HEK293T (cell line): ENCODE measurements around the gene MMP3.

Experiments
- CTCF ChIA-PET: fragments of 350-600 bp; formaldehyde crosslinking; extraction: SDS; loops from one replicate; lab custom pipeline; 2021; ENCODE audit warnings: antibody characterized with exemption, inconsistent platforms; lab: Yijun Ruan, JAX
- POLR2A ChIA-PET: fragments of 350-600 bp; formaldehyde crosslinking; extraction: SDS; loops from one replicate; lab custom pipeline; 2020; ENCODE audit warnings: antibody characterized with exemption, inconsistent platforms; lab: Yijun Ruan, JAX
- DNase-seq: peaks from one replicate; pipeline ENCODE4 v3.0.0; 2012; ENCODE audit warnings: mixed read lengths; ENCODE audit errors: extremely low spot score
- ARNT ChIP-seq: fragments of 450-650 bp; IDR thresholded peaks from 2 replicates; pipeline ENCODE4 v1.6.1; 2017; ENCODE audit warnings: mild to moderate bottlenecking
- BHLHE40 ChIP-seq: fragments of 450-650 bp; IDR thresholded peaks from 2 replicates; pipeline ENCODE4 v1.6.1; 2016; ENCODE audit warnings: mild to moderate bottlenecking, moderate library complexity, borderline replicate concordance
- CTBP1 ChIP-seq: fragments of 450-650 bp; IDR thresholded peaks from 2 replicates; pipeline ENCODE4 v1.6.1; 2016; ENCODE audit warnings: borderline replicate concordance
- ELF4 ChIP-seq: fragments of 450-650 bp; IDR thresholded peaks from 2 replicates; pipeline ENCODE4 v1.6.1; 2017; ENCODE audit warnings: antibody characterized with exemption
- FOXA1 ChIP-seq: fragments of 450-650 bp; IDR thresholded peaks from 2 replicates; pipeline ENCODE4 v1.6.1; 2016; ENCODE audit warnings: mild to moderate bottlenecking
- FOXK2 ChIP-seq: fragments of 450-650 bp; IDR thresholded peaks from 2 replicates; pipeline ENCODE4 v1.6.1; 2016; ENCODE audit warnings: mild to moderate bottlenecking
- FOXM1 ChIP-seq: fragments of 450-650 bp; IDR thresholded peaks from 2 replicates; pipeline ENCODE4 v1.6.1; 2017; ENCODE audit warnings: mild to moderate bottlenecking, borderline replicate concordance
- HDGF ChIP-seq: fragments of 450-650 bp; IDR thresholded peaks from 2 replicates; pipeline ENCODE4 v1.6.1; 2017; ENCODE audit warnings: antibody characterized with exemption, borderline replicate concordance
- L3MBTL2 ChIP-seq: fragments of 450-650 bp; conservative IDR thresholded peaks from 2 replicates; pipeline ENCODE4 v1.6.1; 2016; ENCODE audit warnings: mild to moderate bottlenecking
- LEF1 ChIP-seq: fragments of 450-650 bp; IDR thresholded peaks from 2 replicates; pipeline ENCODE4 v1.6.1; 2017; ENCODE audit warnings: mild to moderate bottlenecking, borderline replicate concordance
- NFRKB ChIP-seq: fragments of 450-650 bp; IDR thresholded peaks from 2 replicates; pipeline ENCODE4 v1.6.1; 2016; ENCODE audit warnings: mild to moderate bottlenecking, moderate library complexity
- SP1 ChIP-seq: fragments of 450-650 bp; IDR thresholded peaks from 2 replicates; pipeline ENCODE4 v1.6.1; 2017
- SUZ12 ChIP-seq: fragments of 450-650 bp; IDR thresholded peaks from 2 replicates; pipeline ENCODE4 v1.6.1; 2016; ENCODE audit warnings: mild to moderate bottlenecking
- TARDBP ChIP-seq: fragments of 450-650 bp; IDR thresholded peaks from 2 replicates; pipeline ENCODE4 v1.6.1; 2016
- ZNF384 ChIP-seq: fragments of 450-650 bp; IDR thresholded peaks from 2 replicates; pipeline ENCODE4 v1.6.1; 2016
- TF ChIP-seq, protein P1 (sequence below): fragments of 450-650 bp; IDR thresholded peaks from 2 replicates; pipeline ENCODE4 v1.6.1; 2016

The MMP3 gene

DNA sequence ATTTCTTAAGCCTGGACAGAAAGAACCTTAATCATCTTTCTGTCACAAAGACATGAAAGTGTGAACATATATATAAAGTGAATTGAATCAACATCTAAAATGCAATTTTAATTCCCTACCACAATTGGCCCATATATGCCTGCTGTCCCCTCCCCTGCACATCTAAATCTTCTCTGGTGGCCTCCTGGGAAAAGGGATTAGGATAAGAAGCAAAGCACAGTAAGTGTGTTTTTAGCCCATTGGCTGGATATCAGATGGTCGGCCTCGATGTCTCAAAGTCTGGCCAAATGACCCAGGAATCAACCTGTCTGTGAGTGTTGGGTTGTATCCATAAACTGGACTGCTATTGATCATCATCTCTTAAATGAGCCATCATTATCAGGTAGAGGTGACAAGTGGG lies 5.8 kb downstream of the MMP3 start:
- DNase-seq: no peak
- ChIA-PET CTCF (no interaction called here), POLR2A (no interaction called here)
- TF ChIP-seq CTBP1 (no peak), BHLHE40 (no peak), HDGF (no peak), L3MBTL2 (no peak), SUZ12 (no peak), NFRKB (no peak), ARNT (no peak), FOXA1 (no peak), LEF1 (no peak), FOXK2 (no peak), ZNF384 (no peak), ELF4 (no peak), SP1 (no peak), TARDBP (no peak), FOXM1 (no peak)
- TF ChIP-seq, protein P1, sequence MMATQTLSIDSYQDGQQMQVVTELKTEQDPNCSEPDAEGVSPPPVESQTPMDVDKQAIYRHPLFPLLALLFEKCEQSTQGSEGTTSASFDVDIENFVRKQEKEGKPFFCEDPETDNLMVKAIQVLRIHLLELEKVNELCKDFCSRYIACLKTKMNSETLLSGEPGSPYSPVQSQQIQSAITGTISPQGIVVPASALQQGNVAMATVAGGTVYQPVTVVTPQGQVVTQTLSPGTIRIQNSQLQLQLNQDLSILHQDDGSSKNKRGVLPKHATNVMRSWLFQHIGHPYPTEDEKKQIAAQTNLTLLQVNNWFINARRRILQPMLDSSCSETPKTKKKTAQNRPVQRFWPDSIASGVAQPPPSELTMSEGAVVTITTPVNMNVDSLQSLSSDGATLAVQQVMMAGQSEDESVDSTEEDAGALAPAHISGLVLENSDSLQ: no peak

DNA sequence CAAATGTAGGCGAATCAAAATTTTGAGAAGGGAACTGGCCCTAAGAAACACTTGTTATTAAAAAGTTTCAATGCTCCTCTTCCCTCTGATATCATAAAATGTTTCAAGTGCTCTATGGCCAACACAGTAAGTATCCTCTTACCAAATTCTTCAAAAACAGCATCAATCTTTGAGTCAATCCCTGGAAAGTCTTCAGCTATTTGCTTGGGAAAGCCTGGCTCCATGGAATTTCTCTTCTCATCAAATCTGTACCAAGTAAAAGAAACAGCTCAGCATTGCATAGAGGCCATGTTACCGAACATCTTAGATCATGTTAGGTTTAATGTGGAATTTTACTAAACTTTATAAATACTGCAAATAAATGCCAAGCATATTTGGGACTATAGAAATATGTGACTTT lies 6.3 kb downstream of the MMP3 start:
- no peak for DNase-seq
- TF ChIP-seq ZNF384 (no peak), TARDBP (no peak), ELF4 (no peak), NFRKB (no peak), L3MBTL2 (no peak), SP1 (no peak), FOXM1 (no peak), ARNT (no peak), HDGF (no peak), FOXK2 (no peak), FOXA1 (no peak), CTBP1 (no peak), SUZ12 (no peak), LEF1 (no peak), BHLHE40 (no peak)
- TF ChIP-seq, protein P1: no peak
- ChIA-PET CTCF (no interaction called here), POLR2A (no interaction called here)

DNA sequence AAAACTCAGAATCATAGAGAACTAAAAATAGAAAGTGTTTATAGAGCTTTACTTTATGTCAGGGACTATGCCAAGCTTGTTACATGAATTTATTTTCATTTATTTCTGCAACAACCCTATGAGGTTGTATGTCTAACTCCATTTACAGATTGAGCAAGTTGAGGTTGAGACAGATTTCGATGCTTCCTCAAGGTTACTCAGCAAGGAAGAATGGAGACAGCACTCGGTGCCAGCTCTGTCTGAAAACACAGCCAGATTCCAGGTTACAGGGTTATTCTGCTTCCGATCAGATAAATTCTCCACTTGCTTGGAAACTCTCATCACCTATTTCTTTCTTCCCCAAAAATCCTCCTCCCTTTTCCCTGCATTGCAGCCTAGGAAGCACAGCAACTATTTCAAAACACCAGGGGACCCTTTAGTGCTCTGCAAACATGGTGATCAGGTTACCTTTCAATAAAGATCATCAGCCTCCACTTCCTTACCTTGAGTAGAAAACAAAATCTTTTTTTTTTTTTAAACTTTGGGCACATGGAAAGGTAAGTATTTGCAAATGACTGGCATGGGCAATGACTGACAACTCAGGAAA lies 7.0 kb downstream of the MMP3 start:
- ChIA-PET POLR2A (no interaction called here), CTCF (no interaction called here)
- no peak for TF ChIP-seq HDGF
- TF ChIP-seq ARNT: no peak
- no peak for TF ChIP-seq FOXA1
- no peak for TF ChIP-seq LEF1
- TF ChIP-seq SUZ12: no peak
- no peak for TF ChIP-seq FOXM1
- TF ChIP-seq BHLHE40: no peak
- no peak for TF ChIP-seq NFRKB
- TF ChIP-seq, protein P1: no peak
- no peak for TF ChIP-seq CTBP1
- no peak for TF ChIP-seq SP1
- no peak for TF ChIP-seq ELF4
- TF ChIP-seq L3MBTL2: no peak
- TF ChIP-seq FOXK2: no peak
- TF ChIP-seq ZNF384: no peak
- DNase-seq: no peak

DNA sequence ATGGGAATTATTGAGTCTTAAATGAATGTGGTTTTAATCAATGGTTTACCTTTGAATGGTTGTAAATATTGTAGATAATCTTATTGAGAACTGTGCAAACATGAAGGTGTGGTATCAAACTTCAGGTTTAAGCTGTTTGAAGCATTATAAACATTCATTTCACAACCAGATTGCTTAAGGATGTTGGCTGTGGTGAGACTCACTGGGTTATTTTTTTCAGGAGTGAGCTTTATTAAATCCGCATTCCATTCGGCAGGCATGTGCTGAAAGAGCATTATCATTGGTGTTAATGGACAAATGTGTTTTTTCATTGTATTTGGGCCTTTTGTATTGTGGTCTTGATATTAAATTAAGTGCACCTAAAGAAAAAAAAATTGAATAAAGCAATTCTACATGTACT lies 9.7 kb downstream of the MMP3 start:
- CTCF ChIA-PET: no interaction called here
- POLR2A ChIA-PET: no interaction called here
- TF ChIP-seq FOXM1: no peak
- no peak for TF ChIP-seq ARNT
- no peak for TF ChIP-seq CTBP1
- TF ChIP-seq LEF1: no peak
- no peak for DNase-seq

DNA sequence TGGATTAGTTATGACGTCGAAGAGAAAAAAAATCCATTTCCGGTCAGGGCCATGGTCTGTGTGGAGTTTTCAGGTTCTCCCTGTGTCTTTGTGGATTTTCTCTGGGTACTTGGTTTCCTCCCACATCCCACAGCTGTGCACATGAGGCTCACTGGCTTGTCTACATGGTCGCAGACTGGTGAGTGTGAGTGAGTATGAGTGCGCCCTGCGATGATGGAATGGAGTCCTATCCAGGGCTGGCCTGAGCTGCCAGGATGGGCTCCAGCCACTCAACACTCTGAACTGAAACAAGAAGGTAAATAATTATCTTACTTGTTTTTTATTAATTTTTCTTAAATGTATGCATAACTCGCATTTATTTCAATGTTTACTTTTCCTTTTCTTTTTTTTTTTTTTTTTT lies 10.8 kb downstream of the MMP3 start:
- ChIA-PET POLR2A (no interaction called here), CTCF (no interaction called here)
- TF ChIP-seq FOXM1 (no peak), NFRKB (no peak), SP1 (no peak), SUZ12 (no peak), CTBP1 (no peak), LEF1 (no peak), ELF4 (no peak), L3MBTL2 (no peak), FOXK2 (no peak)
- TF ChIP-seq, protein P1: no peak
- no peak for DNase-seq
